Measurements from ENCODE around the gene ANO4. TPM values are rescaled to one million over a fixed set of nuclear protein-coding genes. Genes with fewer than 3 reads are reported as not detected.

The ANO4 gene
- total RNA-seq, 1 experiment from 2014 or later, result 5.7 TPM

DNA sequence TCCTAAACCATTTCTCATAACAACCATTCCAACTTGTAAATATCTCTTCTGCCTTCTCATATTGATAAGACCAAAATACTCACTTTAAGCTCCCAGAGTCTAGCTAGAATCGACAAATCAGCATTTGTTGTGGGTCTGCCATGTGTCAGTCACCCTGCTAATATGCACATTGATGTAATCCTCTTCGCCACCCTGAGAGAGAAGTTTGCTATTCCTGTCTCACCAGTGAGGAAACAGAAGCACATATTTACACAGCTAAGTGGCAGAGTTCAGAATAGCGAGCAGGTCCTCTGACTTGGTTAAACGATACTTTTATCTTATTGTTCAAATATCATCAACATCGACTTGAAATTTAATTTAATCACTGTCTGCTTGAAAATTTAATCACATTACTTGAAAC is 142.1 kb downstream of the ANO4 start:
- H4K8ac ChIP-seq (replicated peaks; ENCODE audit: insufficient read length, low read depth, low read length), result no peak overlapping the region
- no peak overlapping the region for H3K18ac ChIP-seq (ENCODE audit: insufficient read length, low read depth, low read length)
- no peak overlapping the region for H2BK15ac ChIP-seq (ENCODE audit: low read depth, low read length)
- no CpG with 5 or more reads among the region's 5 CpGs for WGBS (ENCODE audit: extremely low coverage, insufficient read length, low lambda C conversion rate)
- H2BK12ac ChIP-seq (ENCODE audit: insufficient read length, low read depth, low read length), result no peak overlapping the region
- no peaks in the 10 kb centered on the region for H3K4me1 ChIP-seq (ENCODE audit: insufficient read depth, low read length)
- H2BK120ac ChIP-seq (ENCODE audit: low read depth, low read length, poor library complexity, severe bottlenecking), result no peak overlapping the region
- H4K5ac ChIP-seq (ENCODE audit: insufficient read length, low read depth, low read length), result no peak overlapping the region
- H2AK5ac ChIP-seq (ENCODE audit: insufficient read length, low read length), result no peak overlapping the region
- Mint-ChIP-seq H3K27me3 (ENCODE audit: low read depth) (no peaks in the 10 kb centered on the region), H3K36me3 (ENCODE audit: insufficient read depth in 1 of 3, low read depth in 3 of 3) (no peaks in the 10 kb centered on the region; a peak in 3 of 7 replicates), H3K4me1 (peaks cover 6 to 7% of the 10 kb centered on the region in 2 experiments; a peak in 3 of 4 replicates), H3K9me3 (no peaks in the 10 kb centered on the region), H3K4me3 (no peak overlapping the region), H3K27ac (no peak overlapping the region; a peak in 1 of 7 replicates)
- no peak overlapping the region for H2AFZ ChIP-seq (ENCODE audit: low read length)
- TF ChIP-seq, protein P1, sequence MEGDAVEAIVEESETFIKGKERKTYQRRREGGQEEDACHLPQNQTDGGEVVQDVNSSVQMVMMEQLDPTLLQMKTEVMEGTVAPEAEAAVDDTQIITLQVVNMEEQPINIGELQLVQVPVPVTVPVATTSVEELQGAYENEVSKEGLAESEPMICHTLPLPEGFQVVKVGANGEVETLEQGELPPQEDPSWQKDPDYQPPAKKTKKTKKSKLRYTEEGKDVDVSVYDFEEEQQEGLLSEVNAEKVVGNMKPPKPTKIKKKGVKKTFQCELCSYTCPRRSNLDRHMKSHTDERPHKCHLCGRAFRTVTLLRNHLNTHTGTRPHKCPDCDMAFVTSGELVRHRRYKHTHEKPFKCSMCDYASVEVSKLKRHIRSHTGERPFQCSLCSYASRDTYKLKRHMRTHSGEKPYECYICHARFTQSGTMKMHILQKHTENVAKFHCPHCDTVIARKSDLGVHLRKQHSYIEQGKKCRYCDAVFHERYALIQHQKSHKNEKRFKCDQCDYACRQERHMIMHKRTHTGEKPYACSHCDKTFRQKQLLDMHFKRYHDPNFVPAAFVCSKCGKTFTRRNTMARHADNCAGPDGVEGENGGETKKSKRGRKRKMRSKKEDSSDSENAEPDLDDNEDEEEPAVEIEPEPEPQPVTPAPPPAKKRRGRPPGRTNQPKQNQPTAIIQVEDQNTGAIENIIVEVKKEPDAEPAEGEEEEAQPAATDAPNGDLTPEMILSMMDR (conservative IDR thresholded peaks at IDR 0.05), result no peak
- no peak overlapping the region for H2BK5ac ChIP-seq (ENCODE audit: insufficient read length, low read length)
- no peak overlapping the region for H3T11ph ChIP-seq (ENCODE audit: low read length)
- H3K27me3 ChIP-seq (ENCODE audit: insufficient read depth, low read length), result no peaks in the 10 kb centered on the region
- no peaks in the 10 kb centered on the region for H3K9me3 ChIP-seq (ENCODE audit: control insufficient read depth, low read depth, low read length)
- H3K27ac ChIP-seq (ENCODE audit: insufficient read length, low read depth, low read length), result no peak overlapping the region
- no peak overlapping the region for H4K91ac ChIP-seq (ENCODE audit: insufficient read length, low read depth, low read length)
- H3K23ac ChIP-seq (ENCODE audit: insufficient read length, low read depth, low read length), result no peak overlapping the region
- H3K4me2 ChIP-seq (ENCODE audit: insufficient read depth, insufficient read length, low read length), result no peak overlapping the region
- H3K4ac ChIP-seq (ENCODE audit: low read depth, low read length), result no peak overlapping the region
- H3K79me2 ChIP-seq (ENCODE audit: insufficient read depth, low read length), result no peaks in the 10 kb centered on the region
- no peaks in the 10 kb centered on the region for H4K20me1 ChIP-seq (ENCODE audit: control insufficient read depth, insufficient read depth, insufficient read length)
- H3K23me2 ChIP-seq (ENCODE audit: insufficient read length, low read depth, low read length, poor library complexity, severe bottlenecking), result no peaks in the 10 kb centered on the region
- no peaks in the 10 kb centered on the region for H3K79me1 ChIP-seq (ENCODE audit: insufficient read depth, low read depth, low read length, poor library complexity, severe bottlenecking)
- H2BK20ac ChIP-seq (ENCODE audit: low read depth, low read length, poor library complexity, severe bottlenecking), result no peak overlapping the region
- no peak overlapping the region for H3K56ac ChIP-seq (ENCODE audit: insufficient read length, low read depth, low read length)
- DNase-seq, result no peak
- no peak overlapping the region for H3K14ac ChIP-seq (ENCODE audit: insufficient read depth, low read length)
- no peak overlapping the region for H3K9ac ChIP-seq (ENCODE audit: extremely low read depth, insufficient read length, low read length)
